Measurements from ENCODE around the gene CARD9.
A peak's percentile ranks its signal among the peaks of the same experiment; 100 is the strongest.

The CARD9 gene

DNA sequence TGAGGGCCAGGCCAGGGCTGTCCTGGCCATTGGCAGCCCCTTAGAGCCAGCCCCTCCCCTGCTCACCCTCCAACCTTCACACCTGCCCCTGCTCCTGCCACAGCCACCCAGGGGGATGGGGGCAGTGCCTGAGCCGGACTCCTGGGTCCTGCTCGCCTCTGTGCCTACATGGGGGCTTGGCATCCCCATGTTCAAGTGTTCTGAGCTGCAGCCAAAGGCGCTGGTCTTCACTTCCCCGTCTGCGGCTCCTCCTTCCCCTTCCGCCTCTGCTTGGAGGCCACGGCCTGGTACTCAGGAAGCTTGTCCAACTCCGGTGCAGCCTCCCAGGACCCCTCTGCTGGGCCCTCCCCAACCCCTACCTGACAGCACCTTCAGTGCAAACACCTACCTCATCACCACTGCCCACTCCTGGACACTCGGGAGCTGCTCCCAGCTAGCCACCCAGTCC, 7.7 kb downstream of the CARD9 start:
- Histone ChIP-seq H3K27ac (ENCODE audit: low read depth in 2 of 2, low read length in 2 of 2) (no peak overlapping the region), H3K27me3 (ENCODE audit: control insufficient read depth in 2 of 2, insufficient read depth in 2 of 2, low read length in 2 of 2) (no peaks in the 10 kb centered on the region), H3K9me3 (ENCODE audit: control insufficient read depth in 2 of 2, low read length in 2 of 2) (no peaks in the 10 kb centered on the region), H3K9ac (ENCODE audit: low read depth in 1 of 2, low read length in 2 of 2) (no peak overlapping the region), H3K4me1 (ENCODE audit: control insufficient read depth in 2 of 2, insufficient read depth in 2 of 2, low read length in 2 of 2) (peaks cover 4 to 15% of the 10 kb centered on the region in 2 donors), H3K4me3 (ENCODE audit: low read length in 2 of 2) (no peak overlapping the region), H3K36me3 (ENCODE audit: control insufficient read depth in 2 of 2, insufficient read depth in 2 of 2, low read length in 2 of 2) (no peaks in the 10 kb centered on the region)

DNA sequence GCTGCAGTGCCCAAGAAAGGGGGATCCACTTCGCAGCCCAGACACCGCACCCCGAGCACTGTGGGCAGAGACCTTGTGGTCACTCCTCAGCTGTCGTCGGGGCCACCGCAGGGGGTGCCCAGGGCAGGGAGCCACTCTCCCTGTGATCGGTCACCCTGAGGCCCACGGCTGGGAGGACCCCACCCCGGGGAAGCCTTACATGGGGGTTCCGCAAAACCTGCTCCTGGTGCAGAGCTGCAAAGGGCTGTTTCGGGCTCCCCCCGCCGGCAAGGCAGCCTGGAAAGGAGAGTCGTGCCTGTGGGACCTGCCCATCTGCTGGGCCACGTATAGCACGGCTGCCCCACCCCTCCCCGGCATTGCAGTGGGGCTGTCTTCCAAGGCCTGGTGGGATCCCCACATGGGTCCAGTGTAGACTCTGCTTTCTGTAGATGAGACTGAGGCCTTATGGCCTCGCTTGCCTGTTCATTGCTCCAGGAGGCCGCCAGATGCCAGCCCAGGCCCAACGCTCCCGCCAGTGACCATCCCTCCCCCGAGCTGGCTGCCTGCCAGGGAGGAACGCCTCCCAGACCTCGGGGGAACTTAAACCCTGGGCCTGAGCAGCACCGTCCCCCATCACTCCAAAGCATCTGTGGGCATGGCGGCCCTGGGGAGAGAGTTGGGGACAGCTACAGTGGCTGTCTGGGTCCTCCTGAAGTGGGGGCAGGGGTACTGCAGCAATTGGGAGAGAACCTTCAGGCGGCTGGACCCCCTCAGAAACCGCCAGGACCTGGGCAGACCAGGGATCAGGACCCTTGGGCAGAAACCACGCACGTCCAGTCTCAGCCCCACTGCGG, 8.3 kb downstream of the CARD9 start:
- Histone ChIP-seq H3K4me1 (ENCODE audit: control insufficient read depth in 2 of 2, insufficient read depth in 2 of 2, low read length in 2 of 2) (peaks cover 6 to 15% of the 10 kb centered on the region in 2 donors), H3K27ac (ENCODE audit: low read depth in 2 of 2, low read length in 2 of 2) (no peak overlapping the region), H3K36me3 (ENCODE audit: control insufficient read depth in 2 of 2, insufficient read depth in 2 of 2, low read length in 2 of 2) (no peaks in the 10 kb centered on the region), H3K9me3 (ENCODE audit: control insufficient read depth in 2 of 2, low read length in 2 of 2) (no peaks in the 10 kb centered on the region), H3K9ac (ENCODE audit: low read depth in 1 of 2, low read length in 2 of 2) (no peak overlapping the region), H3K27me3 (ENCODE audit: control insufficient read depth in 2 of 2, insufficient read depth in 2 of 2, low read length in 2 of 2) (no peaks in the 10 kb centered on the region), H3K4me3 (ENCODE audit: low read length in 2 of 2) (no peak overlapping the region)

DNA sequence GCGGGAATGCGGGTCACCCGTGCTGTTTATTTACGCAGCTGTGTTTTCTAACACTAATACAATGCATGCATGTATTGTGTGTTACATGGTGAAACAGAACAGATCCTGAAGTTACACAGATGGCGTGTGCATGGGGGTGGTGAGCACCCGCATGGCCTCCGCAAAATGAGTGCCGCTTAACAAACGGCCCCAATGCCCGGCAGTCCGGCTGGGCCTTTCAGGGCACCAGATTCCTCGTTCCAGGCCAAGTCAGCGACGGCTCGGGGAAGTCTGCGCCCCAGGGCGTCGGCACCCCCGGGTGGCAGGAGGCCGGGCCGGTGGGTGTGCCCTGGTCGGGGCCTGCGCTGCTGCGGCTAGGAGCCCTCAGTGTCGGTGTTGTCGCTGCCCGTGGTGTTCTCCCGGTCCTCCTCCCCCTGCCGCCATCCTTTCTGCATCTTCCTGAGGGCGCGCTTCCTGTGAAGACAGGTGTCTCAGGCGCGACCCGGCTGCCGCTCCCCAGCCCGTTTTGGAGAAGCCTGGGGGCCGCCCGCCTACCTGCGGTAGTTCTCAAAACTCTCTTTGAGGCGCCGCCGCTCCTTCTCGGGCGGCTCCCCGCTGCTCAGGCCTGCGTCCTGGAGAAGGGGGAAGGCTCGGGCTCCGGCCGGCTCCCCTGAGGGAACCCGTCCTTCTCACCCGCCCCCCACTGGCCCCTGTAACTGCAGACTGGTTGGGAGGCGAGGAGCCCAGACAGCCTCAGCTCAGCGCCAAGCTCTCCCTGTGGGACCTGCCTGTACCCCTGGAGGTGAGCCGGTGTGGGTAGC, 9.3 kb downstream of the CARD9 start:
- H3K36me3 ChIP-seq (ENCODE audit: control insufficient read depth in 2 of 2, insufficient read depth in 2 of 2, low read length in 2 of 2), result no peaks in the 10 kb centered on the region
- H3K4me3 ChIP-seq (ENCODE audit: low read length in 2 of 2), result no peak overlapping the region
- peaks cover 6 to 15% of the 10 kb centered on the region in 2 donors for H3K4me1 ChIP-seq (ENCODE audit: control insufficient read depth in 2 of 2, insufficient read depth in 2 of 2, low read length in 2 of 2)
- no peaks in the 10 kb centered on the region for H3K27me3 ChIP-seq (ENCODE audit: control insufficient read depth in 2 of 2, insufficient read depth in 2 of 2, low read length in 2 of 2)
- no peak overlapping the region for H3K27ac ChIP-seq (ENCODE audit: low read depth in 2 of 2, low read length in 2 of 2)
- peak overlapping the region in 1 of 2 donors; percentile 90 for H3K9ac ChIP-seq (ENCODE audit: low read depth in 1 of 2, low read length in 2 of 2)
- H3K9me3 ChIP-seq (ENCODE audit: control insufficient read depth in 2 of 2, low read length in 2 of 2), result no peaks in the 10 kb centered on the region

DNA sequence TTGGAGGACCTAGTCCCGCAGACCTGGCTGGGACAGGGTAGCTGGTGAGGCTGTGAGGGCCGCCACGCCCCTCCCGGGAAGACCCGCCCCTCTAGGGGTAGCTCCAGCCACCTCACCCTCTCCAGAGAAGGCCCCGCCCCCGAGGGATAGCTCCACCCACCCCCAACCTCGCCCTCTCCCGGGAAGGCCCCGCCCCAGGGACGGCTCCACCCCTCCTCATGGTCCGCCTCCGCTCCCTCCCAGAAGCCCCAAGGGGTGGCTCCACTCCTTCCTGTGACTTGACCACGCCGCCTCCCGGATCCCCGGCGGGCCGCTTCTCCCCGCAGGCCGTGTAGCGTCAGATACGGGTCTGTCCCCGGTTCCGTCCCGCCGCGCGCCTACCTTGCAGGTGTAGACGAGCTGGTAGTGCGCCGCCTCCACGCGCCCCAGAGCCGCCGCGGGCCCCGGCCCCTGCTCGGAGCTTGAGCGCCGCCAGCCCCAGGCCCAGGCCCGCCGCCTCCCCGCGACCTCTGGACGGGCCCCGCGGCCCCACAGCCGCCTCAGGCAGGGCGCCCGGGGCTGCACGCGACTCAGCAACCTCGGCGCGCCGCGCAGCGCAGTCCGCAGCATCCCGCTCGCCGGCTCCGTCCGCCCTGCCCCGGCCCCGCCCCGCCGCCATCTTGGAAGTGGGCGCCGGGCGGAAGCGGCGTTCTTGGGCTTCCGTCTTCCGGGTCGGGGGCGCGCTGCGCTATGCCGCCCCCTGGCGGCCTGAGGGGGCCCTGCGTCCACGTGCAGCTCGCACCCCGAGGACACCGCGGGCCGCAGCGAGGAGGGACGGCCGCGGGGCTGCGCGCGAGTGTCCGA, 10.1 kb downstream of the CARD9 start, which contains the start of gene DNLZ:
Gene DNLZ (minus strand): TSS at position 639 of the 843 bp plus-strand sequence. CDS start 30 bp downstream, at position 609.
- Histone ChIP-seq H3K4me1 (ENCODE audit: control insufficient read depth in 2 of 2, insufficient read depth in 2 of 2, low read length in 2 of 2) (peaks cover 6 to 15% of the 10 kb centered on the region in 2 donors), H3K9ac (ENCODE audit: low read depth in 1 of 2, low read length in 2 of 2) (peak within 1 kb of the TSS; percentile 60 to 90), H3K27me3 (ENCODE audit: control insufficient read depth in 2 of 2, insufficient read depth in 2 of 2, low read length in 2 of 2) (no peaks in the 10 kb centered on the region), H3K36me3 (ENCODE audit: control insufficient read depth in 2 of 2, insufficient read depth in 2 of 2, low read length in 2 of 2) (no peaks in the 10 kb centered on the region), H3K27ac (ENCODE audit: low read depth in 2 of 2, low read length in 2 of 2) (peak within 1 kb of the TSS; percentile 82 to 89), H3K9me3 (ENCODE audit: control insufficient read depth in 2 of 2, low read length in 2 of 2) (no peaks in the 10 kb centered on the region), H3K4me3 (ENCODE audit: low read length in 2 of 2) (peak within 1 kb of the TSS; percentile 69 to 89)

DNA sequence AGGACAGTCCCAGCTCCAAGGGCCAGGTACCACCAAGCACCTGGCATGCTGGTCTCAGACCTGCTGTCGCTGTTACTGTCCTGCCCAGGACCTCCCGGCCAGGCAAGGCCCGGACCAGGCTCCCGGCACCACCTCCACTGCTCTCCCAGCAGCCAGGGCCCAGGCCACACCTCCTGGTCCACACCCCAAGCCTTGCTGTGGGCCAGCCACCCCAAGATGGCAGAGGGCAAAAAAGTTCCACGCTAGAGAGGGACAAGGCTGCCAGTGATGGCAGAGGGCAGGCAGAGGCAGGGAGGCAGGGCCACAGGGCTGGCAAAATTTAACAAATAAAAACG, 11.1 kb downstream of the CARD9 start:
- no peak overlapping the region for H3K9ac ChIP-seq (ENCODE audit: low read depth in 1 of 2, low read length in 2 of 2)
- H3K9me3 ChIP-seq (ENCODE audit: control insufficient read depth in 2 of 2, low read length in 2 of 2), result no peaks in the 10 kb centered on the region
- H3K4me3 ChIP-seq (ENCODE audit: low read length in 2 of 2), result no peak overlapping the region
- H3K27me3 ChIP-seq (ENCODE audit: control insufficient read depth in 2 of 2, insufficient read depth in 2 of 2, low read length in 2 of 2), result no peaks in the 10 kb centered on the region
- no peaks in the 10 kb centered on the region for H3K36me3 ChIP-seq (ENCODE audit: control insufficient read depth in 2 of 2, insufficient read depth in 2 of 2, low read length in 2 of 2)
- H3K4me1 ChIP-seq (ENCODE audit: control insufficient read depth in 2 of 2, insufficient read depth in 2 of 2, low read length in 2 of 2), result peaks cover 6 to 15% of the 10 kb centered on the region in 2 donors
- H3K27ac ChIP-seq (ENCODE audit: low read depth in 2 of 2, low read length in 2 of 2), result peak overlapping the region in 1 of 2 donors; percentile 89

DNA sequence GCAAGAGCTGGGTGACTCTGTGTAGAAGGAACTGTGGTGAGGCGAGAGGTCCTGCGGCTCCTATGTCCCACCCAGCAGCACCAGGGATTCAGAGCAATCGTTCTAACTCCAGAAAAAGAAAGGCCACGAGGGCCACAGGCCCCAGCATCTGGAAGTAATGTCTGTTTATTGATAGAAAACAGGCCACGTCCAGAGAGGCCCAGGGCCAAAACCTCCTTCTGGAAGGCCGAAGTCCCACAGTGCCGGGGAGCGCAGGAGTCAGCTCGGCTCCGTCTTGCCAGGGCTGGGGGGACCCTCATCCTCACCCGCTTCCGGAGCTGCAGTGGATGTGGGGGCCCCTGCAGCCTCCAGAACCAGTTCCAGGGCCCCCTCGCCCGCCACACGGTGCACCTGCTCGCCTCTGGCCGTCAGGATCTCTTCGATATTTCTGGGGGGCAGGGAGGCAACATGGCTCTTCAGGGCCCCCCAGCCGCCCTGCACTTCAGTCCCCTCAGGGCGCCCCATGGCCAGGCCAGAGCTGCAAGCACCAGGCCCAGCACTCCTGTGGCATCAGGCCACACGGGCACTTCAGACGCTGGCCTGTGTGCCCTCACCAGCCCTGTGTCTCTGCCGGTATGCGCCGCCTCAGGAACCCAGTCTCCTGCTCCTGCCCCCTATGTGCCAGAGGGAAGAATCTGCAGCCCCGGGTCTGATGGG, 11.6 kb downstream of the CARD9 start:
- Histone ChIP-seq H3K27ac (ENCODE audit: low read depth in 2 of 2, low read length in 2 of 2) (peak overlapping the region in 1 of 2 donors; percentile 89), H3K4me3 (ENCODE audit: low read length in 2 of 2) (no peak overlapping the region)

DNA sequence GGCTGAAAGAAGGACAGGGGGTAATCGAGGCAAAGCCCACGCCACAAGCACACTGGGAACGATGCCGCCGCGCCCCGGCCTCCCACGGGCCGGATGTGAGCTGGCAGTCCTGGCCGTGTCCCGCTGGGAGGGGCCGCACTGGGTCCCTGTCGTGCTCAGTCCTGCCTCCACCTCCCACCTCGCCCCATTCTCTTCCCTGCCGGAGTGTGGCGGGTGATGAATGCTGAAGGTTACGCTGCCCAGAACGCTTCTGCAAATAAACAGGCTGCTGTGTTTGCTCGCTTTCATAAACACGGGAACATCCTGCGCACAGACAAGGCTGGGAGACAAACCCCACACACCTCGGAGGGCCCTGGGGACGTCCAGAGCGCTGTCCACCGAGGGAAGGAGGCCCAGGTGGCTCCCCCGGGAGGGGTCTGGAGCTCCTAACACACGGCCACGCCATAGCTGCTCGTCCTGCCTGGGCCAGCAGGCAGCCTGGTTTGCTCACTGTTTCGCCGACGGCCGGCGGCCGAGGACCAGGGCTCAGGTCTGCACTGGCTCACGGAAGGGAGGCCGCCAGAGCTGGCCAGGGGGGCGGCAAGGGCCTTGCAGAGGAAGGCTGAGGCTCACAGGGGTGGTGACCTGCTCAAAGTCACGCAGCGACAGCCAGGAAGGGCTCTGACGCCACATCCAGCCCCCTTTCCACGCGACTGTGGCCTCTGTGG, 12.3 kb downstream of the CARD9 start:
- Histone ChIP-seq H3K36me3 (ENCODE audit: control insufficient read depth in 2 of 2, insufficient read depth in 2 of 2, low read length in 2 of 2) (no peaks in the 10 kb centered on the region), H3K27me3 (ENCODE audit: control insufficient read depth in 2 of 2, insufficient read depth in 2 of 2, low read length in 2 of 2) (no peaks in the 10 kb centered on the region), H3K27ac (ENCODE audit: low read depth in 2 of 2, low read length in 2 of 2) (peak overlapping the region; percentile 13 to 89), H3K9ac (ENCODE audit: low read depth in 1 of 2, low read length in 2 of 2) (no peak overlapping the region), H3K4me1 (ENCODE audit: control insufficient read depth in 2 of 2, insufficient read depth in 2 of 2, low read length in 2 of 2) (peaks cover 6 to 15% of the 10 kb centered on the region in 2 donors), H3K4me3 (ENCODE audit: low read length in 2 of 2) (no peak overlapping the region), H3K9me3 (ENCODE audit: control insufficient read depth in 2 of 2, low read length in 2 of 2) (no peaks in the 10 kb centered on the region)

More for the DNA sequence above, 11.6 kb downstream of the CARD9 start:
- Histone ChIP-seq H3K4me1 (ENCODE audit: control insufficient read depth in 2 of 2, insufficient read depth in 2 of 2, low read length in 2 of 2) (peaks cover 6 to 15% of the 10 kb centered on the region in 2 donors), H3K9ac (ENCODE audit: low read depth in 1 of 2, low read length in 2 of 2) (no peak overlapping the region), H3K27me3 (ENCODE audit: control insufficient read depth in 2 of 2, insufficient read depth in 2 of 2, low read length in 2 of 2) (no peaks in the 10 kb centered on the region), H3K9me3 (ENCODE audit: control insufficient read depth in 2 of 2, low read length in 2 of 2) (no peaks in the 10 kb centered on the region), H3K36me3 (ENCODE audit: control insufficient read depth in 2 of 2, insufficient read depth in 2 of 2, low read length in 2 of 2) (no peaks in the 10 kb centered on the region)

DNA sequence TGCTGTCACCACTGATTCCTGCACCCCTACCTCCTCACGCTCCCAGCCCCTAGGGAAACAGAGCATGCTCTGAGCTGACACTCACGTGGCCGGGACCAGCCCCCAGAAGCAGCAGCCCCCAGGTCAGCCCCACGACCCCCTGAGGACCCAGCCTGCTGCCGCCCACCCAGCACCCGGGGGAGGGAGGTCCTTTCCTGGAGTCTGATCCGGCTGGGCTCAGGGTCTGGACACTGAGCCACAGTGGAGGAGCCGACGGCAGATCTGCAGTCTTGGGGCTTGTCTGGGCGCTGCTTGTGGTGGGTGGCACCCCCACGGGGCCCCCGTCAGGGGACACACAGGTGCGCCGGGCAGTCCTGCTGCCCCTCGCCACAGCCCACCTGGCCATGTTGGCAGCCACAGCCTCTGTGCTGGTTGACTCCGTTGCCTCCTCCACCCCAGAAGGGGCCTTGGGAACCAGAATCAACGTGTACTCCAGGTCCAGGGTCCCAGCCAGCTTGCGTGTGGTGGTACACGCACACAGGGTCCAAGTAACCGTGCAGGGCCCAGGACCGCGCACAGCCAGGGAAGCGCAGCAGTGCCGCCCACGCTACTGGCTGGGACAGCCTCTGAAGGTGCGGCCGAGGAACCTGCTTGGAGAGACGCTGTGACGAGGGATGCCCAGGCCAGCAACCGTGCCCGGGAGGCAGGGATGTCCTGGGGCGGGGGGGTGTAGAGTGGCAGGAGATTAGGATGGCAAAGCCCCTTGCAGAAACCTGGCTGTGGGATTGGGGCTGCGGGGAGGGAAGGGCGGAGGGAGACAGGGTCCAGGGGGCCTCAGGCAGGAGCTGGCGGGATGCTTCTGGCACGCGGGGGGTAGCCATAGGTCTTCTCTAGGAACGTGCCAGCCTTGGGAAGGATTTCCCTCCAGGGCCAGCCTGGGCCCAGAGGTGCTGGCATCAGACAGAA, 13.4 kb downstream of the CARD9 start:
- H3K27ac ChIP-seq (ENCODE audit: low read depth in 2 of 2, low read length in 2 of 2), result no peak overlapping the region
- H3K36me3 ChIP-seq (ENCODE audit: control insufficient read depth in 2 of 2, insufficient read depth in 2 of 2, low read length in 2 of 2), result no peaks in the 10 kb centered on the region
- no peaks in the 10 kb centered on the region for H3K27me3 ChIP-seq (ENCODE audit: control insufficient read depth in 2 of 2, insufficient read depth in 2 of 2, low read length in 2 of 2)
- no peaks in the 10 kb centered on the region for H3K9me3 ChIP-seq (ENCODE audit: control insufficient read depth in 2 of 2, low read length in 2 of 2)
- H3K4me1 ChIP-seq (ENCODE audit: control insufficient read depth in 2 of 2, insufficient read depth in 2 of 2, low read length in 2 of 2), result peaks cover 6 to 15% of the 10 kb centered on the region in 2 donors
- H3K4me3 ChIP-seq (ENCODE audit: low read length in 2 of 2), result no peak overlapping the region
- H3K9ac ChIP-seq (ENCODE audit: low read depth in 1 of 2, low read length in 2 of 2), result no peak overlapping the region

All from mucosa of rectum (tissue), 2 donors.